Muscle of leg (tissue), 11 donors: ENCODE measurements around the gene SLC12A9. TPM values are rescaled to one million over a fixed set of nuclear protein-coding genes. Genes with fewer than 3 reads are reported as not detected.
A peak's percentile ranks its signal among the peaks of the same experiment; 100 is the strongest.

ENCODE experiments used
- DNase-seq: peaks from one replicate; pipeline ENCODE4 v3.0.0; 2013
- H3K27ac ChIP-seq: one replicate; pipeline ENCODE4 v1.5.1; 2013; ENCODE audit warnings: mild to moderate bottlenecking, low read length, control low read depth
- H3K27me3 ChIP-seq: one replicate; pipeline ENCODE4 v1.6.1; 2013; ENCODE audit warnings: low read length; ENCODE audit not compliant: control insufficient read depth, insufficient read depth
- H3K36me3 ChIP-seq: one replicate; pipeline ENCODE4 v1.6.1; 2013; ENCODE audit warnings: low read length; ENCODE audit not compliant: control insufficient read depth, insufficient read depth
- H3K4me1 ChIP-seq: one replicate; pipeline ENCODE4 v1.6.1; 2013; ENCODE audit warnings: low read length; ENCODE audit not compliant: control insufficient read depth, insufficient read depth
- H3K4me3 ChIP-seq: one replicate; pipeline ENCODE4 v1.5.1; 2013; ENCODE audit warnings: low read length, control low read depth
- H3K9me3 ChIP-seq: replicated peaks from 2 replicates; pipeline ENCODE4 v1.6.1; 2013; ENCODE audit warnings: low read depth, low read length; ENCODE audit not compliant: control insufficient read depth
- WGBS: methylation state at CpG from one replicate; pipeline ENCODE4 v1.1.5; 2013; ENCODE audit warnings: missing lambda C conversion rate; ENCODE audit not compliant: insufficient coverage; 5-methylcytosine and 5-hydroxymethylcytosine counted together
- polyA plus RNA-seq, 8 donors: library from polyadenylated mRNA; unstranded; fragments of 120-200 nt; gene quantifications; one replicate each; pipeline versions ENCODE4 v1.2.1 to v1.2.3, GENCODE V29; 2013; ENCODE audit warnings: inconsistent platforms in 1 of 8, low replicate concordance in 1 of 8; ENCODE audit not compliant: insufficient read length in 8 of 8, insufficient read depth in 1 of 8
- total RNA-seq: library from RNA; stranded (reverse); fragments of 120-200 nt; gene quantifications from one replicate; pipeline ENCODE4 v1.2.4, GENCODE V29; 2013

The SLC12A9 gene
- total and polyA plus RNA-seq, 9 donors: 9.7 to 25.4 (median 18.4) TPM

DNA sequence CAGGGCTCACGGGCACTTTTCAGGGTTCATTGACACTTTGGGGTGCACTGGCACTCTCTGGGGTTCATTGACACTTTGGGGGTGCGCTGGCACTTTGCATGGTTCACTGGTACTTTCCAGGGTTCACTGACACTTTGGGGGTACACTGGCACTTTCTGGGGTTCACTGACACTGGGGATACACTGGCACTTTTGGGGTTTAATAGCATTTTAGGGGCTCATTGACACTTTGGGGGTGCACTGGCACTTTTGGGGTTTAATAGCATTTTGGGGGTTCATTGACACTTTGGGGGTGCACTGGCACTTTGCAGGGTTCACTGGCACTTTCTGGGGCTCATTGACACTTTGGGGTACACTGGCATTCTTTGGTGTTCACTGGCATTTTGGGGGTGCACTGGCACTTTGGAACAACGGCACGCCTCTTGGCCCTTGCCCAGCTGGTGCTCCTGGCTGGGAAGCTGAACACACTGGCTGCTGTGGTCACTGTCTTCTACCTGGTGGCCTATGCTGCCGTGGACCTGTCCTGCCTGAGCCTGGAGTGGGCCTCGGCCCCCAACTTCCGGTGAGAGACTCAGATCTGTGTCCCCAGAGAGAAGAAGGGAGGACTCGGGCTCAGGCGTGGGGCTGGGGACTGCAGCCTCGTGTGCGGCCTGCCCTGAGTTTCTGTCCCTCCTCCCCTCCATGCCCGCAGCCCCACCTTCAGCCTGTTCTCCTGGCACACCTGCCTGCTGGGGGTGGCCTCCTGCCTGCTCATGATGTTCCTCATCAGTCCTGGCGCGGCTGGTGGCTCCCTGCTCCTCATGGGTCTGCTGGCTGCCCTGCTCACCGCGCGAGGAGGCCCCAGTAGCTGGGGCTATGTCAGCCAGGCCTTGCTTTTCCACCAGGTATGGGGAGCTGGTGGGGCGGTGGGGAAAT, 8.4 kb downstream of the SLC12A9 start:
- WGBS: 88% methylated on average over 7 of the region's 18 CpGs
- no peak overlapping the region for H3K4me3 ChIP-seq
- peaks cover 12% of the 10 kb centered on the region for H3K4me1 ChIP-seq
- H3K27ac ChIP-seq: no peak overlapping the region
- peaks cover 51% of the 10 kb centered on the region for H3K36me3 ChIP-seq
- H3K9me3 ChIP-seq: no peaks in the 10 kb centered on the region
- DNase-seq: no peak
- H3K27me3 ChIP-seq: no peaks in the 10 kb centered on the region

DNA sequence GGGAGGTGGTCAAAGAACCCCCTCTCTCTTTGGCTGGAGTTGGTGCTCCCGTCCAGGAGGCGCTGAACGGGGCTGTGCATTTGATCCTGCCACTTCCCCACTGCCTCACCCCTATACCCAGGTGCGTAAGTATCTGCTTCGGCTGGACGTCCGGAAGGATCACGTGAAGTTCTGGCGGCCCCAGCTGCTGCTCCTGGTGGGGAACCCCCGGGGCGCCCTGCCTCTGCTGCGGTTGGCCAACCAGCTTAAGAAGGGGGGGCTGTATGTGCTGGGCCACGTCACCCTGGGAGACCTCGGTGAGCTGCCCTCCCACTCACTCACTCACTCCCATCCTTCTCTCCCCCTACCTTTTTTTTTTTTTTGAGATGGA, 9.1 kb downstream of the SLC12A9 start:
- H3K9me3 ChIP-seq: no peaks in the 10 kb centered on the region
- no peaks in the 10 kb centered on the region for H3K27me3 ChIP-seq
- no peak for DNase-seq
- H3K27ac ChIP-seq: no peak overlapping the region
- H3K4me1 ChIP-seq: peaks cover 18% of the 10 kb centered on the region
- peaks cover 51% of the 10 kb centered on the region for H3K36me3 ChIP-seq
- H3K4me3 ChIP-seq: no peak overlapping the region
- WGBS: 95% methylated on average over 4 of the region's 14 CpGs

- Histone ChIP-seq H3K4me1 (peaks cover 36% of the 10 kb centered on the region), H3K4me3 (no peak overlapping the region), H3K36me3 (peaks cover 50% of the 10 kb centered on the region), H3K27ac (peak overlapping the region; percentile 35), H3K9me3 (no peaks in the 10 kb centered on the region), H3K27me3 (no peaks in the 10 kb centered on the region)
- WGBS: 89% methylated on average over 8 of the region's 10 CpGs
- DNase-seq: no peak
These were observed 11.0 kb downstream of the SLC12A9 start for GRCh38 chr7:100863406-100863950.

- 91% methylated on average over 7 of the region's 12 CpGs for WGBS
- no peak overlapping the region for H3K4me3 ChIP-seq
- no peaks in the 10 kb centered on the region for H3K27me3 ChIP-seq
- no peak overlapping the region for H3K27ac ChIP-seq
- no peaks in the 10 kb centered on the region for H3K9me3 ChIP-seq
- H3K36me3 ChIP-seq: peaks cover 52% of the 10 kb centered on the region
- peaks cover 43% of the 10 kb centered on the region for H3K4me1 ChIP-seq
- no peak for DNase-seq
These were observed 11.8 kb downstream of the SLC12A9 start for GRCh38 chr7:100864263-100864845.

- Histone ChIP-seq H3K27ac (peak overlapping the region; percentile 91), H3K9me3 (no peaks in the 10 kb centered on the region), H3K27me3 (no peaks in the 10 kb centered on the region), H3K4me3 (no peak overlapping the region), H3K4me1 (peaks cover 43% of the 10 kb centered on the region), H3K36me3 (peaks cover 50% of the 10 kb centered on the region)
- peak; percentile 53 for DNase-seq
- 65% methylated on average over 14 of the region's 17 CpGs for WGBS
These were observed 12.9 kb downstream of the SLC12A9 start for GRCh38 chr7:100865372-100865911.

DNA sequence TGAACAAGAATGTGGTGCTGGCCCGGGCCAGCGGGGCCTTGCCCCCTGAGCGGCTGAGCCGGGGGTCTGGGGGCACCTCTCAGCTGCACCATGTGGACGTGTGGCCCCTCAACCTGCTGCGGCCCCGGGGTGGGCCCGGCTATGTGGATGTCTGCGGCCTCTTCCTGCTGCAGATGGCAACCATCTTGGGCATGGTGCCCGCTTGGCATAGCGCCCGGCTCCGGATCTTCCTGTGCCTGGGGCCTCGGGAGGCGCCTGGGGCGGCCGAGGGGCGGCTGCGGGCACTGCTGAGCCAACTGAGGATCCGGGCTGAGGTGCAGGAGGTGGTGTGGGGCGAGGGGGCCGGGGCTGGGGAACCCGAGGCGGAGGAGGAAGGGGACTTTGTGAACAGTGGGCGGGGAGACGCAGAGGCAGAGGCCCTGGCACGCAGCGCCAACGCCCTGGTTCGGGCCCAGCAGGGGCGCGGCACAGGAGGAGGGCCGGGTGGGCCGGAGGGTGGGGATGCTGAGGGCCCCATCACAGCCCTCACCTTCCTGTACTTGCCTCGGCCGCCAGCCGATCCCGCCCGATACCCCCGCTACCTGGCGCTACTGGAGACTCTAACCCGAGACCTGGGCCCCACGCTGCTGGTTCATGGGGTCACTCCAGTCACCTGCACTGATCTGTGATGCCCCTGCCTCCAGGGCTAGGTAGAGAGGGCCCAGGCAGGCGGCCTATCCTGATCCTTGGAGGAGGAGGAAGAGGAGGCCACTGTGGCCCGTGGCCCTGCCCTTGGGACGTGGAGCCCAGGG, 13.6 kb downstream of the SLC12A9 start:
- 63% methylated on average over 25 of the region's 46 CpGs for WGBS
- H3K4me1 ChIP-seq: peaks cover 43% of the 10 kb centered on the region
- peaks cover 50% of the 10 kb centered on the region for H3K36me3 ChIP-seq

DNA sequence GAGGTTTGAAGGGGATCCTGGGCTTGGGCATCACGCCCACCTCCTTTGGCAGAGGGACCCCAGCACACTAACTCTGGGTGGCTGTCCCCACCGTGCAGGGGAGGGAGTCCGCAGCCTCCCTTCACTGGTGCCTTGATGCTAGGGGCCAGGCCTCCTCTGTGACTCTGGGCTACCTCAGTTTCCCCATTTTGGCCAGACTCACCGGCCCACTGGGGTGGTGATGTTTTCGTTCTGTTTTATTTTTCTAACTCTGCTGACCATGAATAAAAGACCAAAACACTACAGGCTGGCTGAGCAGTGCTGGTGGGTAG, 14.2 kb downstream of the SLC12A9 start:
- Histone ChIP-seq H3K4me1 (peaks cover 43% of the 10 kb centered on the region), H3K36me3 (peaks cover 50% of the 10 kb centered on the region)

More for the DNA sequence above, 13.6 kb downstream of the SLC12A9 start:
- Histone ChIP-seq H3K9me3 (no peaks in the 10 kb centered on the region), H3K27ac (peak overlapping the region; percentile 91), H3K27me3 (no peaks in the 10 kb centered on the region), H3K4me3 (peak overlapping the region; percentile 96)
- peak; percentile 84 for DNase-seq

GRCh38 chr7:100867040-100867775, 14.7 kb downstream of the SLC12A9 start, which contains the start of gene TRIP6:
TSS of gene TRIP6 (plus strand) at chr7:100867387. CDS start at chr7:100867498, 111 bp downstream.
- peak; percentile 97 for DNase-seq
- Histone ChIP-seq H3K4me3 (peak within 1 kb of the TSS; percentile 96), H3K36me3 (peaks cover 47% of the 10 kb centered on the region), H3K27ac (peak within 1 kb of the TSS; percentile 91), H3K9me3 (no peaks in the 10 kb centered on the region), H3K27me3 (no peaks in the 10 kb centered on the region), H3K4me1 (peaks cover 43% of the 10 kb centered on the region)
- WGBS: 2% methylated on average over 16 of the region's 42 CpGs

More for the DNA sequence above, 14.2 kb downstream of the SLC12A9 start:
- H3K27ac ChIP-seq: peak overlapping the region; percentile 91
- DNase-seq: no peak
- H3K27me3 ChIP-seq: no peaks in the 10 kb centered on the region
- WGBS: 53% methylated on average over 2 of the region's 5 CpGs
- H3K9me3 ChIP-seq: no peaks in the 10 kb centered on the region
- H3K4me3 ChIP-seq: peak overlapping the region; percentile 96

DNA sequence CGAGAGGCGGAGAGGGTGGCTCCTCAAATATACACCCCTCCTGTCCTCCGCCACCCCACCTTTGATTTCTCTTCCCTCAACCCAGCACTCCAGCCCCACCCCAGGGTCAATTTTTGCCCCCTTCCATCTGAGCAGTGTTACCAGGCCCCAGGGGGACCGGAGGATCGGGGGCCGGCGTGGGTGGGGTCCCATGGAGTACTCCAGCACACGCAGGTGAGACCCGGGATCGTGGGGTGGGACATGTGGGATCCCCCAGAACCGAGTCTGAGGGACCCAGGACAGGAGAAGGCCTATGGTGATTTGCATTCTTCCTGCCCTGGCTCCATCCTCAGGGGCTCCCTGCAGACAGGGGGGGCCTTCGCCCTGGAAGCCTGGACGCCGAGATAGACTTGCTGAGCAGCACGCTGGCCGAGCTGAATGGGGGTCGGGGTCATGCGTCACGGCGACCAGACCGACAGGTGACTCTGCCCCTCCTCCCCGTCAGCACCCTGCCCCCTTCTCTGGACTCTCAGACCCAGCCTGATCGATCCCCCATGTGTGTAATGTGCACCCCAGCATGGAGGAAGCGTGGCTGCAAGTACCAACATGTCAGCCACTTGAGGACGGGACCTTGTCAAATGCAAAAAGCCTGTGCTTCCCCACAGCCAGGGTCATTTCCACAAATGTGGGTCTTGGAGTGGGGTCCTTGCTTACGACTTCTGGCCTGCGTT, 15.4 kb downstream of the SLC12A9 start:
- H3K27ac ChIP-seq: peak overlapping the region; percentile 91
- WGBS: 3% methylated on average over 24 of the region's 27 CpGs
- no peaks in the 10 kb centered on the region for H3K9me3 ChIP-seq
- H3K4me3 ChIP-seq: peak overlapping the region; percentile 96
- H3K4me1 ChIP-seq: peaks cover 43% of the 10 kb centered on the region
- H3K27me3 ChIP-seq: no peaks in the 10 kb centered on the region
- no peak for DNase-seq
- H3K36me3 ChIP-seq: peaks cover 47% of the 10 kb centered on the region
